Astrocyte (in vitro differentiated cells and primary cell): ENCODE measurements around the gene OTUB1.

Experiments
- EZH2 ChIP-seq: IDR thresholded peaks from 2 replicates; pipeline ENCODE4 v1.6.1; 2012; ENCODE audit warnings: mild to moderate bottlenecking, low read length, inconsistent platforms; ENCODE audit not compliant: insufficient read depth
- TF ChIP-seq, protein P1 (sequence below): IDR thresholded peaks from 2 replicates; pipeline ENCODE4 v1.5.1; 2011; ENCODE audit warnings: low read depth, mild to moderate bottlenecking, inconsistent platforms, low read length, moderate library complexity; ENCODE audit not compliant: insufficient read depth

GRCh38 chr11:64000740-64001483 lies 14.7 kb downstream of the OTUB1 start:
- peak; percentile 18 for TF ChIP-seq EZH2
- TF ChIP-seq, protein P1, sequence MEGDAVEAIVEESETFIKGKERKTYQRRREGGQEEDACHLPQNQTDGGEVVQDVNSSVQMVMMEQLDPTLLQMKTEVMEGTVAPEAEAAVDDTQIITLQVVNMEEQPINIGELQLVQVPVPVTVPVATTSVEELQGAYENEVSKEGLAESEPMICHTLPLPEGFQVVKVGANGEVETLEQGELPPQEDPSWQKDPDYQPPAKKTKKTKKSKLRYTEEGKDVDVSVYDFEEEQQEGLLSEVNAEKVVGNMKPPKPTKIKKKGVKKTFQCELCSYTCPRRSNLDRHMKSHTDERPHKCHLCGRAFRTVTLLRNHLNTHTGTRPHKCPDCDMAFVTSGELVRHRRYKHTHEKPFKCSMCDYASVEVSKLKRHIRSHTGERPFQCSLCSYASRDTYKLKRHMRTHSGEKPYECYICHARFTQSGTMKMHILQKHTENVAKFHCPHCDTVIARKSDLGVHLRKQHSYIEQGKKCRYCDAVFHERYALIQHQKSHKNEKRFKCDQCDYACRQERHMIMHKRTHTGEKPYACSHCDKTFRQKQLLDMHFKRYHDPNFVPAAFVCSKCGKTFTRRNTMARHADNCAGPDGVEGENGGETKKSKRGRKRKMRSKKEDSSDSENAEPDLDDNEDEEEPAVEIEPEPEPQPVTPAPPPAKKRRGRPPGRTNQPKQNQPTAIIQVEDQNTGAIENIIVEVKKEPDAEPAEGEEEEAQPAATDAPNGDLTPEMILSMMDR: no peak
